B cell (primary cell): Measurements from ENCODE around the gene ERC2. TPM values are rescaled to one million over a fixed set of nuclear protein-coding genes. Genes with fewer than 3 reads are reported as not detected.

ENCODE experiments used
- ATAC-seq: fragments of 200-7000 bp; cut with Tn5 transposase; one replicate; pipeline ENCODE4 v1.10.0; 2021; ENCODE audit warnings: low read depth, mild to moderate bottlenecking, moderate number of reproducible peaks, moderate library complexity
- CTCF ChIA-PET: fragments of 350-600 bp; sonication (Branson Sonifier 250); formaldehyde crosslinking; loops from one replicate; lab custom pipeline; 2021; ENCODE audit warnings: antibody characterized with exemption, inconsistent platforms; lab: Charles Lee
- POLR2A ChIA-PET: fragments of 350-600 bp; sonication (Branson Sonifier 250); formaldehyde crosslinking; loops from one replicate; lab custom pipeline; 2021; ENCODE audit warnings: antibody characterized with exemption; lab: Charles Lee
- DNase-seq: peaks from one replicate; pipeline ENCODE4 v3.0.0; 2013
- H2AFZ ChIP-seq: 2 replicates; pipeline ENCODE4 v1.6.1; 2012; ENCODE audit warnings: mild to moderate bottlenecking, low read depth, low read length; ENCODE audit not compliant: insufficient read depth, poor library complexity, severe bottlenecking
- H3K27ac ChIP-seq, 2 donors: 1 replicate in 1 of 2; 2 replicates in 1 of 2; pipeline ENCODE4 v1.5.1; 2012 to 2013; ENCODE audit warnings: low read length in 2 of 2, mild to moderate bottlenecking in 2 of 2, moderate library complexity in 1 of 2
- H3K27me3 ChIP-seq, 4 experiments: fragments of 200-600 bp in 1 of 4; sonication (generic) in 1 of 4; replicated peaks in 1 of 4; 1 replicate in 2 of 4; 2 replicates in 2 of 4; pipeline versions ENCODE4 v1.6.1 to v1.7.0; 2013 to 2016; ENCODE audit warnings: low read length in 3 of 4, mild to moderate bottlenecking in 2 of 4, mixed read lengths in 1 of 4, moderate library complexity in 1 of 4; ENCODE audit not compliant: insufficient read depth in 4 of 4, control insufficient read depth in 3 of 4; ENCODE audit errors: control extremely low read depth in 1 of 4
- H3K36me3 ChIP-seq, 2 experiments: replicated peaks in 1 of 2; 1 replicate in 1 of 2; 2 replicates in 1 of 2; pipeline versions ENCODE4 v1.6.1 to v1.7.1; 2013; ENCODE audit warnings: low read length in 1 of 2; ENCODE audit not compliant: insufficient read depth in 2 of 2, control insufficient read depth in 1 of 2; ENCODE audit errors: control extremely low read depth in 1 of 2, extremely low read depth in 1 of 2
- H3K4me1 ChIP-seq, 2 donors: fragments of 200-600 bp in 1 of 2; sonication (generic) in 1 of 2; 1 replicate in 1 of 2; 2 replicates in 1 of 2; pipeline versions ENCODE4 v1.5.1 to v1.6.1; 2013 to 2017; ENCODE audit warnings: low read length in 2 of 2; ENCODE audit not compliant: control insufficient read depth in 2 of 2, insufficient read depth in 2 of 2
- H3K4me2 ChIP-seq: replicated peaks from 2 replicates; pipeline ENCODE3; 2012; ENCODE audit warnings: mild to moderate bottlenecking, low read depth, low read length; ENCODE audit not compliant: poor library complexity, severe bottlenecking
- H3K4me3 ChIP-seq, 5 experiments: fragments of 200-600 bp in 1 of 5; sonication (generic) in 1 of 5; 1 replicate in 3 of 5; 2 replicates in 2 of 5; pipeline versions ENCODE4 v1.5.1 to v1.7.0; 2011 to 2016; ENCODE audit warnings: low read length in 4 of 5, mild to moderate bottlenecking in 4 of 5, low read depth in 2 of 5, control low read depth in 1 of 5, moderate library complexity in 1 of 5; ENCODE audit not compliant: insufficient read depth in 1 of 5; ENCODE audit errors: control extremely low read depth in 1 of 5, extremely low read depth in 1 of 5
- H3K79me2 ChIP-seq: fragments of 200-600 bp; sonication (generic); one replicate; pipeline ENCODE4 v1.6.0; 2016; ENCODE audit warnings: low read length; ENCODE audit not compliant: control insufficient read depth, insufficient read depth
- H3K9ac ChIP-seq: fragments of 200-600 bp; sonication (generic); 2 replicates; pipeline ENCODE4 v1.6.1; 2017; ENCODE audit warnings: mild to moderate bottlenecking, low read length, moderate library complexity
- H3K9me3 ChIP-seq, 3 donors: one replicate each; pipeline versions ENCODE4 v1.6.1 to v1.7.1; 2013; ENCODE audit warnings: low read length in 2 of 3; ENCODE audit not compliant: control insufficient read depth in 2 of 3, insufficient read depth in 1 of 3; ENCODE audit errors: control extremely low read depth in 1 of 3
- H4K20me1 ChIP-seq: 2 replicates; pipeline ENCODE4 v1.6.0; 2012; ENCODE audit warnings: mild to moderate bottlenecking, low read length; ENCODE audit not compliant: insufficient read depth, control insufficient read depth, poor library complexity, severe bottlenecking
- H3K27ac Mint-ChIP-seq: one replicate; pipeline ENCODE4 v1.8.0; 2021; ENCODE audit warnings: mixed read lengths
- H3K27me3 Mint-ChIP-seq: one replicate; pipeline ENCODE4 v1.8.0; 2021; ENCODE audit warnings: mixed read lengths
- H3K4me1 Mint-ChIP-seq: one replicate; pipeline ENCODE4 v1.8.0; 2021; ENCODE audit warnings: mixed read lengths
- H3K4me3 Mint-ChIP-seq: one replicate; pipeline ENCODE4 v1.8.0; 2021; ENCODE audit warnings: mixed read lengths
- H3K9me3 Mint-ChIP-seq: one replicate; pipeline ENCODE4 v1.8.0; 2022; ENCODE audit warnings: mixed read lengths; ENCODE audit not compliant: insufficient read depth
- EZH2 ChIP-seq: IDR thresholded peaks from 2 replicates; pipeline ENCODE4 v1.6.1; 2012; ENCODE audit warnings: borderline replicate concordance, low read depth, mild to moderate bottlenecking, moderate library complexity, low read length; ENCODE audit not compliant: insufficient read depth, poor library complexity, severe bottlenecking
- WGBS: methylation state at CpG from one replicate; pipeline ENCODE4 v1.1.5; 2013; ENCODE audit warnings: missing lambda C conversion rate; ENCODE audit not compliant: insufficient coverage; 5-methylcytosine and 5-hydroxymethylcytosine counted together
- intact Hi-C: fragments of 100-400 bp; cut with micrococcal nuclease; formaldehyde crosslinking; loops from one replicate; pipeline ENCODE4 v1.10.0; 2022
- polyA plus RNA-seq: library from polyadenylated mRNA; depleted of rRNA; stranded (reverse); fragments of >200 nt; gene quantifications from 2 replicates; pipeline ENCODE4 v1.2.3, GENCODE V29; 2012
- total RNA-seq, 2 donors: library from RNA; stranded (reverse); fragments of 120-200 nt in 1 of 2; gene quantifications; 1 replicate in 1 of 2; 2 replicates in 1 of 2; pipeline versions ENCODE4 v1.2.3 to v1.2.4, GENCODE V29; 2013 to 2022
- TF ChIP-seq, protein P1 (sequence below): fragments of 200-600 bp; IDR thresholded peaks from one replicate; pipeline ENCODE4 v1.8.0; 2022; ENCODE audit warnings: antibody characterized with exemption, mild to moderate bottlenecking

ERC2 gene
- total and polyA plus RNA-seq, 2 donors (not counting 1 experiment from before 2014, with no cell fraction given) = not detected

DNA sequence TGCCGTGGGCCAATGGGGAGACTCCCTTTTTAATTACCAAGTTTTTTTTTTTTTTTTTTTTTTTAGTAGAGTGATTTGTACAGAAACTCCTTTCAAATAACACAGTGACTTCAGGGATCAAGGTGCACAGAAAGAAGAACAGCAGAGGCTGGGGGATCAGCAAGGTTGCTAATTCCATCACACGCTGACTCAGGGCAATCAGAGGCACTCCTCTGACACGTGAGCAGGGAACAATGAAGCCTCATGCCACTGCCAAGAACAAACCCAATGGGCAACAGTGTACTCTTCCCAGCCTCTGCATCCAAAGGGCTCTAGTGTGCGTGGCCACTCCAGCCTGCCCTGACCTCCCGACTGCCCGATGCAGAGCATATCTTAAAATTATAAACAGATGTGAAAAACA, 794.5 kb downstream of the ERC2 start:
- Mint-ChIP-seq H3K4me1 (peaks cover 1% of the 10 kb centered on the region), H3K4me3 (no peak overlapping the region), H3K27me3 (no peaks in the 10 kb centered on the region), H3K9me3 (no peaks in the 10 kb centered on the region), H3K27ac (no peak overlapping the region)
- no peaks in the 10 kb centered on the region for H3K79me2 ChIP-seq
- no peaks in the 10 kb centered on the region for H4K20me1 ChIP-seq
- no peaks in the 10 kb centered on the region for H3K27me3 ChIP-seq
- WGBS = 92% methylated on average over 1 of the region's 6 CpGs
- CTCF ChIA-PET = no interaction called here
- no peak overlapping the region for H2AFZ ChIP-seq
- no peak overlapping the region for H3K9ac ChIP-seq
- no peak overlapping the region for H3K4me3 ChIP-seq
- intact Hi-C loops = no loop called here
- TF ChIP-seq EZH2 = no peak
- TF ChIP-seq, protein P1, sequence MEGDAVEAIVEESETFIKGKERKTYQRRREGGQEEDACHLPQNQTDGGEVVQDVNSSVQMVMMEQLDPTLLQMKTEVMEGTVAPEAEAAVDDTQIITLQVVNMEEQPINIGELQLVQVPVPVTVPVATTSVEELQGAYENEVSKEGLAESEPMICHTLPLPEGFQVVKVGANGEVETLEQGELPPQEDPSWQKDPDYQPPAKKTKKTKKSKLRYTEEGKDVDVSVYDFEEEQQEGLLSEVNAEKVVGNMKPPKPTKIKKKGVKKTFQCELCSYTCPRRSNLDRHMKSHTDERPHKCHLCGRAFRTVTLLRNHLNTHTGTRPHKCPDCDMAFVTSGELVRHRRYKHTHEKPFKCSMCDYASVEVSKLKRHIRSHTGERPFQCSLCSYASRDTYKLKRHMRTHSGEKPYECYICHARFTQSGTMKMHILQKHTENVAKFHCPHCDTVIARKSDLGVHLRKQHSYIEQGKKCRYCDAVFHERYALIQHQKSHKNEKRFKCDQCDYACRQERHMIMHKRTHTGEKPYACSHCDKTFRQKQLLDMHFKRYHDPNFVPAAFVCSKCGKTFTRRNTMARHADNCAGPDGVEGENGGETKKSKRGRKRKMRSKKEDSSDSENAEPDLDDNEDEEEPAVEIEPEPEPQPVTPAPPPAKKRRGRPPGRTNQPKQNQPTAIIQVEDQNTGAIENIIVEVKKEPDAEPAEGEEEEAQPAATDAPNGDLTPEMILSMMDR = no peak
- H3K9me3 ChIP-seq = no peaks in the 10 kb centered on the region
- POLR2A ChIA-PET = no interaction called here
- no peak for ATAC-seq
- H3K27ac ChIP-seq = no peak overlapping the region
- no peaks in the 10 kb centered on the region for H3K4me1 ChIP-seq
- no peak for DNase-seq
- no peaks in the 10 kb centered on the region for H3K36me3 ChIP-seq
- H3K4me2 ChIP-seq = no peak overlapping the region

DNA sequence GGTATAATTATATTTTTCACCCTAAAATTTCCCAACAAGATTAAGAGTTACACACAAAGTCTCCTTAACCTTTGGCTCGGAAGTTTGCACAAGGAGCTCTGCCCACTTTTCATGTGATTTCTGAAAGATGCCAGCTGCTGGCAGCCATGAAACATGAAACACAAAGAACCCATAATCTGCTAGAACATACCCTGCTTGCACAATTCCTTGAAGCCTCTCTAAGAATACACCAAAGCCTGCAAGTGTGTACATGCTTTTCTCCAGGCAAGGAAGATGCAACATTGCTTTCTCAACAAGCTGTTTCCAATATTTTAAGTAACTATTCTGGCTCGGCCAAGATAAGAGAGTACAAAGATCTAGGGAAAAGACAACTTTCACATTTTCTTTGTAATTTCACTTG, 799.1 kb downstream of the ERC2 start:
- Histone ChIP-seq H4K20me1 (no peaks in the 10 kb centered on the region), H3K79me2 (no peaks in the 10 kb centered on the region), H3K9ac (no peak overlapping the region), H3K4me2 (no peak overlapping the region), H3K4me1 (no peaks in the 10 kb centered on the region), H3K27me3 (no peaks in the 10 kb centered on the region), H2AFZ (no peak overlapping the region), H3K9me3 (no peaks in the 10 kb centered on the region), H3K27ac (no peak overlapping the region), H3K36me3 (no peaks in the 10 kb centered on the region), H3K4me3 (no peak overlapping the region)
- Mint-ChIP-seq H3K9me3 (no peaks in the 10 kb centered on the region), H3K27ac (no peak overlapping the region), H3K27me3 (no peaks in the 10 kb centered on the region), H3K4me1 (no peaks in the 10 kb centered on the region), H3K4me3 (no peak overlapping the region)
- intact Hi-C loops = no loop called here
- 80% methylated on average over 1 of the region's 2 CpGs for WGBS
- no peak for TF ChIP-seq EZH2
- TF ChIP-seq, protein P1 = no peak
- DNase-seq (no peak), ATAC-seq (no peak)
- CTCF ChIA-PET = no interaction called here
- POLR2A ChIA-PET = no interaction called here
